Measurements from ENCODE around the gene KCNH3.
"Not testable (repeated sequence)": the region's sequence is repeated elsewhere in the genome, so short reads cannot be mapped to it uniquely, and the experiment has no call there.

KCNH3 gene

GRCh38 chr12:49538510-49539403, at the start of gene KCNH3:
TSS of gene KCNH3 (plus strand) at chr12:49539030. CDS start at chr12:49539417, 387 bp downstream.
- DNase-seq, result peak; percentile 77 to 88

- no peak for DNase-seq
These were observed 49.7 kb upstream of the KCNH3 start for GRCh38 chr12:49489154-49489553.

- no peak for DNase-seq
These were observed 49.1 kb upstream of the KCNH3 start for GRCh38 chr12:49489720-49490119.

GRCh38 chr12:49491823-49492222, 47.0 kb upstream of the KCNH3 start:
- DNase-seq, result no peak

- DNase-seq, result no peak
These were observed 44.9 kb upstream of the KCNH3 start for GRCh38 chr12:49493900-49494299.

GRCh38 chr12:49496417-49497360, 42.1 kb upstream of the KCNH3 start:
- no peak for DNase-seq

GRCh38 chr12:49501895-49502294, 36.9 kb upstream of the KCNH3 start:
- no peak for DNase-seq

- DNase-seq, result no peak
These were observed 36.2 kb upstream of the KCNH3 start for GRCh38 chr12:49502590-49502989.

GRCh38 chr12:49503674-49504180, 35.1 kb upstream of the KCNH3 start:
- DNase-seq, result no peak

- DNase-seq, result no peak
These were observed 33.2 kb upstream of the KCNH3 start for GRCh38 chr12:49505672-49506071.

GRCh38 chr12:49507139-49507538, 31.7 kb upstream of the KCNH3 start:
- DNase-seq, result no peak

- not testable (repeated sequence) for DNase-seq
These were observed 29.1 kb upstream of the KCNH3 start for GRCh38 chr12:49509681-49510080.

- DNase-seq, result no peak
These were observed 27.4 kb upstream of the KCNH3 start for GRCh38 chr12:49511410-49511809.

GRCh38 chr12:49512546-49512945, 26.3 kb upstream of the KCNH3 start:
- DNase-seq, result no peak

- DNase-seq, result no peak
These were observed 23.6 kb upstream of the KCNH3 start for GRCh38 chr12:49515266-49515665.

- DNase-seq, result no peak
These were observed 19.8 kb upstream of the KCNH3 start for GRCh38 chr12:49518914-49519573.

GRCh38 chr12:49519574-49519936, 19.3 kb upstream of the KCNH3 start:
- DNase-seq, result no peak

GRCh38 chr12:49521389-49521788, 17.4 kb upstream of the KCNH3 start:
- no peak for DNase-seq

- DNase-seq, result no peak
These were observed 14.0 kb upstream of the KCNH3 start for GRCh38 chr12:49524660-49525324.

- DNase-seq, result no peak
These were observed 12.9 kb upstream of the KCNH3 start for GRCh38 chr12:49525942-49526341.

- DNase-seq, result no peak
These were observed 11.3 kb upstream of the KCNH3 start for GRCh38 chr12:49527361-49528130.

- DNase-seq, result no peak
These were observed 9.4 kb upstream of the KCNH3 start for GRCh38 chr12:49529414-49529813.

Data from stimulated activated CD4-positive, alpha-beta T cell treated with anti-CD3 and anti-CD28 coated beads, Interleukin-4, amount 100 ng/mL, for 4 hours (primary cell).